Natural killer cell (primary cell): ENCODE results near the gene WDFY4. TPM values are rescaled to one million over a fixed set of nuclear protein-coding genes. Genes with fewer than 3 reads are reported as not detected.

Experiments
- ATAC-seq, 3 donors: fragments of 150-1000 bp in 2 of 3; fragments of 200-7000 bp in 1 of 3; cut with Tn5 transposase; 1 replicate in 1 of 3; 2 replicates in 2 of 3; pipeline ENCODE4 v1.10.0; 2021; ENCODE audit warnings: mild to moderate bottlenecking in 2 of 3, moderate library complexity in 2 of 3
- DNase-seq, 2 donors: peaks; one replicate each; pipeline versions ENCODE4 v3.0.0 to v3.0.0-alpha.2; 2013 to 2021; ENCODE audit warnings: mixed read lengths in 1 of 2
- H3K27ac ChIP-seq: one replicate; pipeline ENCODE4 v1.5.1; 2013; ENCODE audit warnings: mild to moderate bottlenecking, low read length
- H3K27me3 ChIP-seq: one replicate; pipeline ENCODE4 v1.6.1; 2013; ENCODE audit warnings: low read length; ENCODE audit not compliant: control insufficient read depth, insufficient read depth
- H3K36me3 ChIP-seq: one replicate; pipeline ENCODE4 v1.6.1; 2013; ENCODE audit warnings: low read length; ENCODE audit not compliant: control insufficient read depth, insufficient read depth
- H3K4me1 ChIP-seq: one replicate; pipeline ENCODE4 v1.6.1; 2013; ENCODE audit warnings: low read length; ENCODE audit not compliant: control insufficient read depth, insufficient read depth
- H3K4me3 ChIP-seq: one replicate; pipeline ENCODE4 v1.5.1; 2013; ENCODE audit warnings: low read length
- H3K9me3 ChIP-seq: one replicate; pipeline ENCODE4 v1.6.1; 2013; ENCODE audit warnings: low read length; ENCODE audit not compliant: control insufficient read depth, insufficient read depth
- H3K27ac Mint-ChIP-seq, 2 donors: one replicate each; pipeline ENCODE4 v1.8.0; 2022; ENCODE audit warnings: mild to moderate bottlenecking in 2 of 2, mixed read lengths in 2 of 2, moderate library complexity in 1 of 2
- H3K27me3 Mint-ChIP-seq, 2 donors: one replicate each; pipeline ENCODE4 v1.8.0; 2022; ENCODE audit warnings: low read depth in 2 of 2, mixed read lengths in 2 of 2
- H3K36me3 Mint-ChIP-seq: one replicate; pipeline ENCODE4 v1.8.0; 2022; ENCODE audit warnings: mixed read lengths
- H3K4me1 Mint-ChIP-seq, 2 donors: one replicate each; pipeline ENCODE4 v1.8.0; 2022; ENCODE audit warnings: mixed read lengths in 2 of 2
- H3K4me3 Mint-ChIP-seq: one replicate; pipeline ENCODE4 v1.8.0; 2022; ENCODE audit warnings: mild to moderate bottlenecking, moderate library complexity, mixed read lengths
- H3K9me3 Mint-ChIP-seq, 2 donors: one replicate each; pipeline ENCODE4 v1.8.0; 2022; ENCODE audit warnings: mixed read lengths in 2 of 2
- CTCF ChIP-seq: fragments of 200-600 bp; IDR thresholded peaks from one replicate; pipeline ENCODE4 v1.8.0; 2022; ENCODE audit warnings: antibody characterized with exemption
- WGBS: methylation state at CpG from one replicate; pipeline ENCODE4 v1.1.7; 2013; ENCODE audit warnings: missing lambda C conversion rate; ENCODE audit not compliant: insufficient coverage; 5-methylcytosine and 5-hydroxymethylcytosine counted together
- intact Hi-C: fragments of 100-400 bp; cut with micrococcal nuclease; formaldehyde crosslinking; loops from one replicate; pipeline ENCODE4 v1.14.2; 2022
- total RNA-seq, 4 donors: library from RNA; stranded (reverse); fragments of 120-200 nt in 1 of 4; gene quantifications; one replicate each; pipeline versions ENCODE4 v1.2.3 to v1.2.4, GENCODE V29; 2013 to 2022

Gene WDFY4
- total RNA-seq, 3 donors from 2014 or later (not counting 1 experiment from before 2014, with no cell fraction given) = 1.7 to 8.4 (median 3.5) TPM

GRCh38 chr10:48704156-48704555, 19.5 kb downstream of the WDFY4 start:
- H3K4me3 ChIP-seq = no peak overlapping the region
- no peaks in the 10 kb centered on the region for H3K36me3 Mint-ChIP-seq
- H3K27me3 ChIP-seq = no peaks in the 10 kb centered on the region
- peaks cover 7% of the 10 kb centered on the region for H3K4me1 ChIP-seq
- peaks cover 4 to 8% of the 10 kb centered on the region in 2 donors for H3K27me3 Mint-ChIP-seq
- H3K4me3 Mint-ChIP-seq = no peak overlapping the region
- H3K36me3 ChIP-seq = no peaks in the 10 kb centered on the region
- DNase-seq (no peak), ATAC-seq (no peak)
- intact Hi-C loops = no loop called here
- no peak overlapping the region for H3K27ac ChIP-seq
- no peak overlapping the region for H3K27ac Mint-ChIP-seq
- no peaks in the 10 kb centered on the region for H3K4me1 Mint-ChIP-seq
- H3K9me3 ChIP-seq = no peaks in the 10 kb centered on the region
- H3K9me3 Mint-ChIP-seq = no peaks in the 10 kb centered on the region
- no peak for TF ChIP-seq CTCF
- WGBS = 86% methylated on average over 5 of the region's 5 CpGs

- no peaks in the 10 kb centered on the region for H3K9me3 Mint-ChIP-seq
- TF ChIP-seq CTCF = no peak
- ATAC-seq (no peak), DNase-seq (no peak)
- 78% methylated on average over 7 of the region's 9 CpGs for WGBS
- Histone ChIP-seq H3K36me3 (no peaks in the 10 kb centered on the region), H3K27ac (no peak overlapping the region), H3K9me3 (no peaks in the 10 kb centered on the region), H3K4me1 (peaks cover 7% of the 10 kb centered on the region), H3K27me3 (no peaks in the 10 kb centered on the region), H3K4me3 (no peak overlapping the region)
- intact Hi-C loops = no loop called here
- H3K27me3 Mint-ChIP-seq = peaks cover 4 to 8% of the 10 kb centered on the region in 2 donors
- no peaks in the 10 kb centered on the region for H3K4me1 Mint-ChIP-seq
- H3K4me3 Mint-ChIP-seq = no peak overlapping the region
- H3K27ac Mint-ChIP-seq = no peak overlapping the region
- no peaks in the 10 kb centered on the region for H3K36me3 Mint-ChIP-seq
Observed at GRCh38 chr10:48705401-48705938, 20.8 kb downstream of the WDFY4 start.

GRCh38 chr10:48707472-48707871, 22.8 kb downstream of the WDFY4 start:
- Mint-ChIP-seq H3K27me3 (peaks cover 3 to 4% of the 10 kb centered on the region in 2 donors), H3K4me1 (no peaks in the 10 kb centered on the region)
- intact Hi-C loops = no loop called here

More at GRCh38 chr10:48707472-48707871, 22.8 kb downstream of the WDFY4 start:
- H3K4me1 ChIP-seq = peaks cover 7% of the 10 kb centered on the region
- Mint-ChIP-seq H3K9me3 (no peaks in the 10 kb centered on the region), H3K4me3 (no peak overlapping the region), H3K27ac (no peak overlapping the region), H3K36me3 (no peaks in the 10 kb centered on the region)
- no peaks in the 10 kb centered on the region for H3K36me3 ChIP-seq
- no peak overlapping the region for H3K4me3 ChIP-seq
- H3K27ac ChIP-seq = no peak overlapping the region
- TF ChIP-seq CTCF = no peak
- H3K9me3 ChIP-seq = no peaks in the 10 kb centered on the region
- WGBS = 52% methylated on average over 1 of the region's 2 CpGs
- no peak for ATAC-seq
- H3K27me3 ChIP-seq = no peaks in the 10 kb centered on the region
- no peak for DNase-seq
